ENCODE data around the gene PDE2A. TPM values are rescaled to one million over a fixed set of nuclear protein-coding genes. Genes with fewer than 3 reads are reported as not detected.

The PDE2A gene
- total and polyA plus RNA-seq, 10 of the 15 experiments (the other 5 are each of a cell fraction or from before 2014, with no cell fraction given): 0.06 to 0.15 (median 0.11) TPM; not detected in 6

GRCh38 chr11:72662036-72662435 is 12.2 kb downstream of the PDE2A start:
- 36% methylated on average over 5 of the region's 5 CpGs for WGBS (ENCODE audit: insufficient coverage, insufficient replicate concordance, low lambda C conversion rate, missing lambda C conversion rate)
- Histone ChIP-seq H3K27ac (ENCODE audit: control insufficient read depth, insufficient read depth) (no peak overlapping the region), H3K27me3 (replicated peaks in 1 of 2; ENCODE audit: control insufficient read depth in 2 of 2, insufficient read depth in 2 of 2, low read length in 1 of 2) (peaks cover 1 to 3% of the 10 kb centered on the region in 2 experiments; a peak in 1 of 4 replicates), H4K20me1 (ENCODE audit: control insufficient read depth, insufficient read depth) (no peaks in the 10 kb centered on the region; the same call in 1 of the 2 replicates), H3K79me2 (ENCODE audit: control insufficient read depth, insufficient read depth, low read length) (no peaks in the 10 kb centered on the region), H3K4me3 (no peak overlapping the region), H3K36me3 (ENCODE audit: control insufficient read depth in 2 of 2, insufficient read depth in 2 of 2, low read length in 1 of 2) (no peaks in the 10 kb centered on the region), H2AFZ (ENCODE audit: control insufficient read depth, low read depth, low read length) (no peak overlapping the region), H3K9ac (ENCODE audit: control insufficient read depth, insufficient read depth, low read length) (no peak overlapping the region), H3K4me1 (ENCODE audit: control insufficient read depth, insufficient read depth, low read length) (no peaks in the 10 kb centered on the region), H3K4me2 (ENCODE audit: control insufficient read depth, insufficient read depth) (no peak overlapping the region), H3K9me3 (replicated peaks; ENCODE audit: control insufficient read depth, insufficient read depth, low read length) (no peaks in the 10 kb centered on the region)
- no peak for DNase-seq (ENCODE audit: low read depth, low spot score)
- no peak for ATAC-seq
- FAIRE-seq: no peak
- intact Hi-C loops (cut with micrococcal nuclease; ENCODE audit: unreplicated experiment) (no loop called here), in situ Hi-C loops (cut with MboI) (no loop called here)
- ChIA-PET RAD21 (ENCODE audit: unreplicated experiment) (no interaction called here), CTCF (no interaction called here), POLR2A (no interaction called here), SMC1A (ENCODE audit: uncharacterized antibody, unreplicated experiment) (no interaction called here)
- no TSS peak for BruUV-seq (replicated peaks)
- TF ChIP-seq ATF7 (IDR thresholded peaks at IDR 0.05; ENCODE audit: low read depth): no peak
- TF ChIP-seq ATF3 (IDR thresholded peaks at IDR 0.05; ENCODE audit: borderline replicate concordance, extremely low read depth, low read depth, low read length): no peak
- TF ChIP-seq PRDM15 (CRISPR knock-in tag; IDR thresholded peaks at IDR 0.05): no peak
- TF ChIP-seq SMAD1 (IDR thresholded peaks at IDR 0.05; ENCODE audit: low read depth, partially characterized antibody): no peak
- TF ChIP-seq KAT2A (conservative IDR thresholded peaks at IDR 0.05; ENCODE audit: control insufficient read depth, low read depth, low read length): no peak
- TF ChIP-seq LARP7 (IDR thresholded peaks at IDR 0.05): no peak
- no peak for TF ChIP-seq NFXL1 (IDR thresholded peaks at IDR 0.05; ENCODE audit: borderline replicate concordance)
- TF ChIP-seq, protein P1, sequence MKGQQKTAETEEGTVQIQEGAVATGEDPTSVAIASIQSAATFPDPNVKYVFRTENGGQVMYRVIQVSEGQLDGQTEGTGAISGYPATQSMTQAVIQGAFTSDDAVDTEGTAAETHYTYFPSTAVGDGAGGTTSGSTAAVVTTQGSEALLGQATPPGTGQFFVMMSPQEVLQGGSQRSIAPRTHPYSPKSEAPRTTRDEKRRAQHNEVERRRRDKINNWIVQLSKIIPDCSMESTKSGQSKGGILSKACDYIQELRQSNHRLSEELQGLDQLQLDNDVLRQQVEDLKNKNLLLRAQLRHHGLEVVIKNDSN (IDR thresholded peaks at IDR 0.05; ENCODE audit: borderline replicate concordance, extremely low read length, insufficient read depth, low read depth, low read length): no peak
- no peak for TF ChIP-seq ZNF207 (IDR thresholded peaks at IDR 0.05; ENCODE audit: borderline replicate concordance)
- TF ChIP-seq MEF2B (IDR thresholded peaks at IDR 0.05; ENCODE audit: partially characterized antibody, poor library complexity, severe bottlenecking): no peak
- TF ChIP-seq HDAC2 (IDR thresholded peaks at IDR 0.05): no peak
- TF ChIP-seq RCOR1 (conservative IDR thresholded peaks at IDR 0.05; ENCODE audit: low read depth, low read length): no peak
- TF ChIP-seq, protein P2, sequence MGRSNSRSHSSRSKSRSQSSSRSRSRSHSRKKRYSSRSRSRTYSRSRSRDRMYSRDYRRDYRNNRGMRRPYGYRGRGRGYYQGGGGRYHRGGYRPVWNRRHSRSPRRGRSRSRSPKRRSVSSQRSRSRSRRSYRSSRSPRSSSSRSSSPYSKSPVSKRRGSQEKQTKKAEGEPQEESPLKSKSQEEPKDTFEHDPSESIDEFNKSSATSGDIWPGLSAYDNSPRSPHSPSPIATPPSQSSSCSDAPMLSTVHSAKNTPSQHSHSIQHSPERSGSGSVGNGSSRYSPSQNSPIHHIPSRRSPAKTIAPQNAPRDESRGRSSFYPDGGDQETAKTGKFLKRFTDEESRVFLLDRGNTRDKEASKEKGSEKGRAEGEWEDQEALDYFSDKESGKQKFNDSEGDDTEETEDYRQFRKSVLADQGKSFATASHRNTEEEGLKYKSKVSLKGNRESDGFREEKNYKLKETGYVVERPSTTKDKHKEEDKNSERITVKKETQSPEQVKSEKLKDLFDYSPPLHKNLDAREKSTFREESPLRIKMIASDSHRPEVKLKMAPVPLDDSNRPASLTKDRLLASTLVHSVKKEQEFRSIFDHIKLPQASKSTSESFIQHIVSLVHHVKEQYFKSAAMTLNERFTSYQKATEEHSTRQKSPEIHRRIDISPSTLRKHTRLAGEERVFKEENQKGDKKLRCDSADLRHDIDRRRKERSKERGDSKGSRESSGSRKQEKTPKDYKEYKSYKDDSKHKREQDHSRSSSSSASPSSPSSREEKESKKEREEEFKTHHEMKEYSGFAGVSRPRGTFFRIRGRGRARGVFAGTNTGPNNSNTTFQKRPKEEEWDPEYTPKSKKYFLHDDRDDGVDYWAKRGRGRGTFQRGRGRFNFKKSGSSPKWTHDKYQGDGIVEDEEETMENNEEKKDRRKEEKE (IDR thresholded peaks at IDR 0.05): no peak
- TF ChIP-seq, protein P3, sequence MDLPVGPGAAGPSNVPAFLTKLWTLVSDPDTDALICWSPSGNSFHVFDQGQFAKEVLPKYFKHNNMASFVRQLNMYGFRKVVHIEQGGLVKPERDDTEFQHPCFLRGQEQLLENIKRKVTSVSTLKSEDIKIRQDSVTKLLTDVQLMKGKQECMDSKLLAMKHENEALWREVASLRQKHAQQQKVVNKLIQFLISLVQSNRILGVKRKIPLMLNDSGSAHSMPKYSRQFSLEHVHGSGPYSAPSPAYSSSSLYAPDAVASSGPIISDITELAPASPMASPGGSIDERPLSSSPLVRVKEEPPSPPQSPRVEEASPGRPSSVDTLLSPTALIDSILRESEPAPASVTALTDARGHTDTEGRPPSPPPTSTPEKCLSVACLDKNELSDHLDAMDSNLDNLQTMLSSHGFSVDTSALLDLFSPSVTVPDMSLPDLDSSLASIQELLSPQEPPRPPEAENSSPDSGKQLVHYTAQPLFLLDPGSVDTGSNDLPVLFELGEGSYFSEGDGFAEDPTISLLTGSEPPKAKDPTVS (IDR thresholded peaks at IDR 0.05; ENCODE audit: low read depth, low read length): no peak
